HepG2 (cell line): Measurements from ENCODE around the gene ABHD12. TPM values are rescaled to one million over a fixed set of nuclear protein-coding genes. Genes with fewer than 3 reads are reported as not detected.

Experiments
- ATAD3A ChIP-seq: sonication (generic); formaldehyde crosslinking; IDR thresholded peaks from 2 replicates; pipeline ENCODE4 v1.4.0; 2020; ENCODE audit warnings: missing genetic modification reagents
- IKZF1 ChIP-seq: fragments of 450-650 bp; IDR thresholded peaks from 2 replicates; pipeline ENCODE4 v1.7.1; 2016
- MTF1 ChIP-seq: sonication (generic); formaldehyde crosslinking; IDR thresholded peaks from 2 replicates; pipeline ENCODE4 v1.5.0; 2020; ENCODE audit warnings: missing genetic modification reagents
- ONECUT2 ChIP-seq: sonication (generic); formaldehyde crosslinking; IDR thresholded peaks from 2 replicates; pipeline ENCODE4 v1.4.0; 2020; ENCODE audit warnings: missing genetic modification reagents
- PAXIP1 ChIP-seq: sonication (generic); formaldehyde crosslinking; conservative IDR thresholded peaks from 2 replicates; pipeline ENCODE4 v1.4.0; 2020; ENCODE audit warnings: mild to moderate bottlenecking, missing genetic modification reagents, moderate library complexity
- PBX2 ChIP-seq: IDR thresholded peaks from 2 replicates; pipeline ENCODE4 v1.6.1; 2016; ENCODE audit warnings: control low read depth
- TAF1 ChIP-seq: sonication (generic); formaldehyde crosslinking; IDR thresholded peaks from 2 replicates; pipeline ENCODE4 v1.4.0; 2020; ENCODE audit warnings: missing genetic modification reagents
- TARDBP ChIP-seq: sonication (generic); formaldehyde crosslinking; IDR thresholded peaks from 2 replicates; pipeline ENCODE4 v1.8.0; 2022; ENCODE audit warnings: mild to moderate bottlenecking, missing genetic modification reagents
- TRAFD1 ChIP-seq: sonication (generic); formaldehyde crosslinking; IDR thresholded peaks from 2 replicates; pipeline ENCODE4 v1.5.1; 2020; ENCODE audit warnings: missing genetic modification reagents, mild to moderate bottlenecking, borderline replicate concordance
- UBTF ChIP-seq: sonication (generic); formaldehyde crosslinking; IDR thresholded peaks from 2 replicates; pipeline ENCODE4 v1.4.0; 2020; ENCODE audit warnings: mild to moderate bottlenecking, missing genetic modification reagents
- ZC3H13 ChIP-seq: sonication (generic); formaldehyde crosslinking; IDR thresholded peaks from 2 replicates; pipeline ENCODE4 v1.8.1; 2023; ENCODE audit warnings: mild to moderate bottlenecking, missing genetic modification reagents, moderate library complexity
- ZC3H4 ChIP-seq: sonication (generic); formaldehyde crosslinking; IDR thresholded peaks from 2 replicates; pipeline ENCODE4 v1.4.0; 2020; ENCODE audit warnings: missing genetic modification reagents, borderline replicate concordance
- ZNF280D ChIP-seq: sonication (generic); formaldehyde crosslinking; IDR thresholded peaks from 2 replicates; pipeline ENCODE4 v1.5.1; 2020; ENCODE audit warnings: mild to moderate bottlenecking, missing genetic modification reagents
- ZNF292 ChIP-seq: sonication (generic); formaldehyde crosslinking; IDR thresholded peaks from 2 replicates; pipeline ENCODE4 v1.8.1; 2022; ENCODE audit warnings: mild to moderate bottlenecking, low read depth, missing genetic modification reagents, borderline replicate concordance
- ZNF501 ChIP-seq: sonication (generic); formaldehyde crosslinking; IDR thresholded peaks from 2 replicates; pipeline ENCODE4 v1.5.1; 2020; ENCODE audit warnings: mild to moderate bottlenecking, moderate library complexity, missing genetic modification reagents
- ZNF580 ChIP-seq: IDR thresholded peaks from 2 replicates; pipeline ENCODE4 v1.6.1; 2016; ENCODE audit warnings: low read depth, borderline replicate concordance
- polyA plus RNA-seq, 8 experiments: library from polyadenylated mRNA; depleted of rRNA in 3 of 8; stranded (reverse) in 7 of 8; unstranded in 1 of 8; fragments of >200 nt; fragmentation: Illumina TruSeq in 4 of 8; extraction: Trizol in 4 of 8; gene quantifications; 2 replicates each; pipeline versions ENCODE4 v1.2.1 to v1.2.3, GENCODE V29; 2011 to 2016; ENCODE audit warnings: low read depth in 4 of 8, missing spikeins in 1 of 8, mixed read lengths in 1 of 8; ENCODE audit not compliant: insufficient read depth in 1 of 8
- total RNA-seq, 5 experiments: library from RNA; depleted of rRNA; stranded (reverse); fragments of >200 nt; fragmentation: Illumina TruSeq; extraction: Trizol; gene quantifications; 2 replicates each; pipeline ENCODE4 v1.2.3, GENCODE V29; 2016; ENCODE audit warnings: low read depth in 1 of 5

Gene ABHD12
- total and polyA plus RNA-seq, 2 of the 13 experiments (the other 11 are each of a cell fraction or from before 2014, with no cell fraction given), result 23.5 to 72.1 TPM

GRCh38 chr20:25310268-25310920 lies 80.2 kb downstream of the ABHD12 start (continued):
- peak; percentile 45; the same call in 1 of the 2 replicates for TF ChIP-seq PBX2 (CRISPR knock-in tag)
- peak; percentile 95; the same call in 1 of the 2 replicates for TF ChIP-seq ZNF292 (CRISPR knock-in tag)
- TF ChIP-seq ZNF580 (CRISPR knock-in tag), result peak; percentile 58; the same call in 1 of the 2 replicates
- TF ChIP-seq TARDBP (CRISPR knock-in tag), result peak; percentile 94
- peak; percentile 93; the same call in 1 of the 2 replicates for TF ChIP-seq TRAFD1
- no peak for TF ChIP-seq ZNF280D
- no peak for TF ChIP-seq TAF1 (CRISPR knock-in tag)
- peak; percentile 92 for TF ChIP-seq PAXIP1 (CRISPR knock-in tag)
- TF ChIP-seq ZNF501 (CRISPR knock-in tag), result peak; percentile 66; the same call in 1 of the 2 replicates
- no peak for TF ChIP-seq MTF1
- peak; percentile 8; the same call in 1 of the 2 replicates for TF ChIP-seq UBTF
- 0 out of 2 replicates have a peak, but pooled peaks have one; percentile 32 for TF ChIP-seq ZC3H13 (CRISPR knock-in tag)
- TF ChIP-seq ZC3H4 (CRISPR knock-in tag), result peak; percentile 59; the same call in 1 of the 2 replicates
- 0 out of 2 replicates have a peak, but pooled peaks have one; percentile 29 for TF ChIP-seq ATAD3A (CRISPR knock-in tag)
- TF ChIP-seq IKZF1, result no peak
- TF ChIP-seq ONECUT2 (CRISPR knock-in tag), result no peak
